D721Med (cell line): ENCODE measurements around the gene VPS26A.

Experiments
- DNase-seq: peaks from one replicate; pipeline ENCODE4 v3.0.0; 2011; ENCODE audit warnings: low spot score; ENCODE audit not compliant: insufficient read length
- FAIRE-seq: peaks from 2 replicates; lab custom pipeline; 2011; peaks lifted over from hg19 to GRCh38; lab: Jason Lieb, UNC
- CTCF ChIP-seq: IDR thresholded peaks from 2 replicates; pipeline ENCODE4 v1.5.1; 2012; ENCODE audit warnings: mild to moderate bottlenecking, control low read depth; ENCODE audit not compliant: insufficient read depth; ENCODE audit errors: missing control alignments

The VPS26A gene

GRCh38 chr10:69176823-69177222 lies 52.8 kb downstream of the VPS26A start:
- FAIRE-seq (no peak), DNase-seq (no peak)
- no peak for TF ChIP-seq CTCF

GRCh38 chr10:69179089-69179742 lies 55.2 kb downstream of the VPS26A start:
- no peak for FAIRE-seq
- no peak for TF ChIP-seq CTCF
- DNase-seq, result no peak

GRCh38 chr10:69179743-69180524 lies 56.0 kb downstream of the VPS26A start, which contains the start of gene SUPV3L1:
Gene SUPV3L1, plus strand, starts transcription at chr10:69180234. Its CDS starts 58 bp downstream, at chr10:69180292.
- DNase-seq (peak; percentile 53), FAIRE-seq (peak; percentile 81)
- TF ChIP-seq CTCF, result no peak

GRCh38 chr10:69180525-69181204 lies 56.7 kb downstream of the VPS26A start:
- FAIRE-seq (no peak), DNase-seq (no peak)
- TF ChIP-seq CTCF, result no peak

GRCh38 chr10:69181433-69181832 lies 57.5 kb downstream of the VPS26A start:
- no peak for TF ChIP-seq CTCF
- FAIRE-seq (no peak), DNase-seq (no peak)

GRCh38 chr10:69182005-69182404 lies 58.0 kb downstream of the VPS26A start:
- no peak for TF ChIP-seq CTCF
- DNase-seq (no peak), FAIRE-seq (no peak)
